ENCODE measurements around the gene ATG16L1.

DNA sequence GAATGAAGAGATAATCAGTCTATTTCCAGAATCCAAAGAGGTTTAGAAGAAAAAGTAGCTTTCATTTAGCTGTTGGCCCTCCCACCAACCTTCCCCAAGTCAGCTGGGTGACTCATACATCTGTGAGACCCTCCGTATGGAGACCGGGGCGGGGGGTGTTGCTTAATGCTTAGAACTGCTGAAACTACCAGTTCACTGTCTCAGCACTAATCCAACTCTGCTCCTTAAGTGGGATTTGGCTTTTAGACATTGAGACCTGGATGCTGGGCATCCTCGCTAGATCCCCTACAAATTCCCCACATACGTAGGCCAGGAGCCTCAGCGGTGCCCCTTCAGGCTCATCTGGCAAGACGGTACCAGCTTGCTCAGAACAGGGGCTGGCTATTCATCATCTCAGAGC is 56.1 kb downstream of the ATG16L1 start, which contains the start of gene SAG:
- no peak for TF ChIP-seq SRF (IDR thresholded peaks at IDR 0.05; ENCODE audit: low read depth in 2 of 2, low read length in 2 of 2)
- no peak for TF ChIP-seq RELA (IDR thresholded peaks at IDR 0.05; ENCODE audit: borderline replicate concordance, partially characterized antibody)
- TF ChIP-seq, protein P1, sequence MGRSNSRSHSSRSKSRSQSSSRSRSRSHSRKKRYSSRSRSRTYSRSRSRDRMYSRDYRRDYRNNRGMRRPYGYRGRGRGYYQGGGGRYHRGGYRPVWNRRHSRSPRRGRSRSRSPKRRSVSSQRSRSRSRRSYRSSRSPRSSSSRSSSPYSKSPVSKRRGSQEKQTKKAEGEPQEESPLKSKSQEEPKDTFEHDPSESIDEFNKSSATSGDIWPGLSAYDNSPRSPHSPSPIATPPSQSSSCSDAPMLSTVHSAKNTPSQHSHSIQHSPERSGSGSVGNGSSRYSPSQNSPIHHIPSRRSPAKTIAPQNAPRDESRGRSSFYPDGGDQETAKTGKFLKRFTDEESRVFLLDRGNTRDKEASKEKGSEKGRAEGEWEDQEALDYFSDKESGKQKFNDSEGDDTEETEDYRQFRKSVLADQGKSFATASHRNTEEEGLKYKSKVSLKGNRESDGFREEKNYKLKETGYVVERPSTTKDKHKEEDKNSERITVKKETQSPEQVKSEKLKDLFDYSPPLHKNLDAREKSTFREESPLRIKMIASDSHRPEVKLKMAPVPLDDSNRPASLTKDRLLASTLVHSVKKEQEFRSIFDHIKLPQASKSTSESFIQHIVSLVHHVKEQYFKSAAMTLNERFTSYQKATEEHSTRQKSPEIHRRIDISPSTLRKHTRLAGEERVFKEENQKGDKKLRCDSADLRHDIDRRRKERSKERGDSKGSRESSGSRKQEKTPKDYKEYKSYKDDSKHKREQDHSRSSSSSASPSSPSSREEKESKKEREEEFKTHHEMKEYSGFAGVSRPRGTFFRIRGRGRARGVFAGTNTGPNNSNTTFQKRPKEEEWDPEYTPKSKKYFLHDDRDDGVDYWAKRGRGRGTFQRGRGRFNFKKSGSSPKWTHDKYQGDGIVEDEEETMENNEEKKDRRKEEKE (IDR thresholded peaks at IDR 0.05), result no peak
- TF ChIP-seq EZH2 (IDR thresholded peaks at IDR 0.05; ENCODE audit: borderline replicate concordance, control insufficient read depth, low read depth, low read length), result no peak
- TF ChIP-seq PAX5 (IDR thresholded peaks at IDR 0.05; ENCODE audit: borderline replicate concordance, low read depth, low read length), result no peak
- TF ChIP-seq BRCA1 (IDR thresholded peaks at IDR 0.05; ENCODE audit: low read depth, low read length), result no peak
- TF ChIP-seq SMC3 (IDR thresholded peaks at IDR 0.05; ENCODE audit: borderline replicate concordance, low read length), result no peak
- TF ChIP-seq, protein P2, sequence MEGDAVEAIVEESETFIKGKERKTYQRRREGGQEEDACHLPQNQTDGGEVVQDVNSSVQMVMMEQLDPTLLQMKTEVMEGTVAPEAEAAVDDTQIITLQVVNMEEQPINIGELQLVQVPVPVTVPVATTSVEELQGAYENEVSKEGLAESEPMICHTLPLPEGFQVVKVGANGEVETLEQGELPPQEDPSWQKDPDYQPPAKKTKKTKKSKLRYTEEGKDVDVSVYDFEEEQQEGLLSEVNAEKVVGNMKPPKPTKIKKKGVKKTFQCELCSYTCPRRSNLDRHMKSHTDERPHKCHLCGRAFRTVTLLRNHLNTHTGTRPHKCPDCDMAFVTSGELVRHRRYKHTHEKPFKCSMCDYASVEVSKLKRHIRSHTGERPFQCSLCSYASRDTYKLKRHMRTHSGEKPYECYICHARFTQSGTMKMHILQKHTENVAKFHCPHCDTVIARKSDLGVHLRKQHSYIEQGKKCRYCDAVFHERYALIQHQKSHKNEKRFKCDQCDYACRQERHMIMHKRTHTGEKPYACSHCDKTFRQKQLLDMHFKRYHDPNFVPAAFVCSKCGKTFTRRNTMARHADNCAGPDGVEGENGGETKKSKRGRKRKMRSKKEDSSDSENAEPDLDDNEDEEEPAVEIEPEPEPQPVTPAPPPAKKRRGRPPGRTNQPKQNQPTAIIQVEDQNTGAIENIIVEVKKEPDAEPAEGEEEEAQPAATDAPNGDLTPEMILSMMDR (IDR thresholded peaks at IDR 0.05 in 2 of 3, conservative IDR thresholded peaks at IDR 0.05 in 1 of 3; ENCODE audit: control insufficient read depth in 2 of 3, extremely low read depth in 1 of 3, insufficient read depth in 1 of 3, low read depth in 3 of 3, low read length in 3 of 3), result no peak
- TF ChIP-seq, protein P3, sequence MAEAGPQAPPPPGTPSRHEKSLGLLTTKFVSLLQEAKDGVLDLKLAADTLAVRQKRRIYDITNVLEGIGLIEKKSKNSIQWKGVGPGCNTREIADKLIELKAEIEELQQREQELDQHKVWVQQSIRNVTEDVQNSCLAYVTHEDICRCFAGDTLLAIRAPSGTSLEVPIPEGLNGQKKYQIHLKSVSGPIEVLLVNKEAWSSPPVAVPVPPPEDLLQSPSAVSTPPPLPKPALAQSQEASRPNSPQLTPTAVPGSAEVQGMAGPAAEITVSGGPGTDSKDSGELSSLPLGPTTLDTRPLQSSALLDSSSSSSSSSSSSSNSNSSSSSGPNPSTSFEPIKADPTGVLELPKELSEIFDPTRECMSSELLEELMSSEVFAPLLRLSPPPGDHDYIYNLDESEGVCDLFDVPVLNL (IDR thresholded peaks at IDR 0.05; ENCODE audit: low read depth, low read length), result no peak
- TF ChIP-seq CREB1 (IDR thresholded peaks at IDR 0.05; ENCODE audit: low read depth), result no peak
- no peak for TF ChIP-seq TAF1 (IDR thresholded peaks at IDR 0.05; ENCODE audit: borderline replicate concordance, low read depth, low read length)
